Stimulated activated CD8-positive, alpha-beta memory T cell treated with anti-CD3 and anti-CD28 coated beads, Interleukin-15, amount 100 ng/mL, for 4 hours (primary cell): ENCODE measurements around the gene STH.
"Not testable (repeated sequence)": the region's sequence is repeated elsewhere in the genome, so short reads cannot be mapped to it uniquely, and the experiment has no call there.

Source experiments
- DNase-seq, 2 donors: peaks; one replicate each; pipeline ENCODE4 v3.0.0-alpha.2; 2020; ENCODE audit warnings: low read depth in 2 of 2

Gene STH

DNA sequence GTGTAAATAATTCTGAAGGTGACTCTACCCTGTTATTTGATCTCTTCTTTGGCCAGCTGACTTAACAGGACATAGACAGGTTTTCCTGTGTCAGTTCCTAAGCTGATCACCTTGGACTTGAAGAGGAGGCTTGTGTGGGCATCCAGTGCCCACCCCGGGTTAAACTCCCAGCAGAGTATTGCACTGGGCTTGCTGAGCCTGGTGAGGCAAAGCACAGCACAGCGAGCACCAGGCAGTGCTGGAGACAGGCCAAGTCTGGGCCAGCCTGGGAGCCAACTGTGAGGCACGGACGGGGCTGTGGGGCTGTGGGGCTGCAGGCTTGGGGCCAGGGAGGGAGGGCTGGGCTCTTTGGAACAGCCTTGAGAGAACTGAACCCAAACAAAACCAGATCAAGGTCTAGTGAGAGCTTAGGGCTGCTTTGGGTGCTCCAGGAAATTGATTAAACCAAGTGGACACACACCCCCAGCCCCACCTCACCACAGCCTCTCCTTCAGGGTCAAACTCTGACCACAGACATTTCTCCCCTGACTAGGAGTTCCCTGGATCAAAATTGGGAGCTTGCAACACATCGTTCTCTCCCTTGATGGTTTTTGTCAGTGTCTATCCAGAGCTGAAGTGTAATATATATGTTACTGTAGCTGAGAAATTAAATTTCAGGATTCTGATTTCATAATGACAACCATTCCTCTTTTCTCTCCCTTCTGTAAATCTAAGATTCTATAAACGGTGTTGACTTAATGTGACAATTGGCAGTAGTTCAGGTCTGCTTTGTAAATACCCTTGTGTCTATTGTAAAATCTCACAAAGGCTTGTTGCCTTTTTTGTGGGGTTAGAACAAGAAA is 5.1 kb downstream of the STH start:
- no peak for DNase-seq

DNA sequence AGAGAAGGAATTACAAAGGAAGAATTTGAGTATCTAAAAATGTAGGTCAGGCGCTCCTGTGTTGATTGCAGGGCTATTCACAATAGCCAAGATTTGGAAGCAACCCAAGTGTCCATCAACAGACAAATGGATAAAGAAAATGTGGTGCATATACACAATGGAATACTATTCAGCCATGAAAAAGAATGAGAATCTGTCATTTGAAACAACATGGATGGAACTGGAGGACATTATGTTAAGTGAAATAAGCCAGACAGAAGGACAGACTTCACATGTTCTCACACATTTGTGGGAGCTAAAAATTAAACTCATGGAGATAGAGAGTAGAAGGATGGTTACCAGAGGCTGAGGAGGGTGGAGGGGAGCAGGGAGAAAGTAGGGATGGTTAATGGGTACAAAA is 7.0 kb downstream of the STH start:
- not testable (repeated sequence) for DNase-seq

DNA sequence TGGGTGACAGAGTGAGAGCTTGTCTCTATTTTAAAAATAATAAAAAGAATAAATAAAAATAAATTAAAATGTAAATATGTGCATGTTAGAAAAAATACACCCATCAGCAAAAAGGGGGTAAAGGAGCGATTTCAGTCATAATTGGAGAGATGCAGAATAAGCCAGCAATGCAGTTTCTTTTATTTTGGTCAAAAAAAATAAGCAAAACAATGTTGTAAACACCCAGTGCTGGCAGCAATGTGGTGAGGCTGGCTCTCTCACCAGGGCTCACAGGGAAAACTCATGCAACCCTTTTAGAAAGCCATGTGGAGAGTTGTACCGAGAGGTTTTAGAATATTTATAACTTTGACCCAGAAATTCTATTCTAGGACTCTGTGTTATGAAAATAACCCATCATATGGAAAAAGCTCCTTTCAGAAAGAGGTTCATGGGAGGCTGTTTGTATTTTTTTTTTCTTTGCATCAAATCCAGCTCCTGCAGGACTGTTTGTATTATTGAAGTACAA is 8.5 kb downstream of the STH start:
- DNase-seq: no peak

DNA sequence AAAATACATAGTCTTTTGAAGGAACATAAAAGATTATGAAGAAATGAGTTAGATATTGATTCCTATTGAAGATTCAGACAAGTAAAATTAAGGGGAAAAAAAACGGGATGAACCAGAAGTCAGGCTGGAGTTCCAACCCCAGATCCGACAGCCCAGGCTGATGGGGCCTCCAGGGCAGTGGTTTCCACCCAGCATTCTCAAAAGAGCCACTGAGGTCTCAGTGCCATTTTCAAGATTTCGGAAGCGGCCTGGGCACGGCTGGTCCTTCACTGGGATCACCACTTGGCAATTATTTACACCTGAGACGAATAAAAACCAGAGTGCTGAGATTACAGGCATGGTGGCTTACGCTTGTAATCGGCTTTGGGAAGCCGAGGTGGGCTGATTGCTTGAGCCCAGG is 9.5 kb downstream of the STH start:
- no peak for DNase-seq

DNA sequence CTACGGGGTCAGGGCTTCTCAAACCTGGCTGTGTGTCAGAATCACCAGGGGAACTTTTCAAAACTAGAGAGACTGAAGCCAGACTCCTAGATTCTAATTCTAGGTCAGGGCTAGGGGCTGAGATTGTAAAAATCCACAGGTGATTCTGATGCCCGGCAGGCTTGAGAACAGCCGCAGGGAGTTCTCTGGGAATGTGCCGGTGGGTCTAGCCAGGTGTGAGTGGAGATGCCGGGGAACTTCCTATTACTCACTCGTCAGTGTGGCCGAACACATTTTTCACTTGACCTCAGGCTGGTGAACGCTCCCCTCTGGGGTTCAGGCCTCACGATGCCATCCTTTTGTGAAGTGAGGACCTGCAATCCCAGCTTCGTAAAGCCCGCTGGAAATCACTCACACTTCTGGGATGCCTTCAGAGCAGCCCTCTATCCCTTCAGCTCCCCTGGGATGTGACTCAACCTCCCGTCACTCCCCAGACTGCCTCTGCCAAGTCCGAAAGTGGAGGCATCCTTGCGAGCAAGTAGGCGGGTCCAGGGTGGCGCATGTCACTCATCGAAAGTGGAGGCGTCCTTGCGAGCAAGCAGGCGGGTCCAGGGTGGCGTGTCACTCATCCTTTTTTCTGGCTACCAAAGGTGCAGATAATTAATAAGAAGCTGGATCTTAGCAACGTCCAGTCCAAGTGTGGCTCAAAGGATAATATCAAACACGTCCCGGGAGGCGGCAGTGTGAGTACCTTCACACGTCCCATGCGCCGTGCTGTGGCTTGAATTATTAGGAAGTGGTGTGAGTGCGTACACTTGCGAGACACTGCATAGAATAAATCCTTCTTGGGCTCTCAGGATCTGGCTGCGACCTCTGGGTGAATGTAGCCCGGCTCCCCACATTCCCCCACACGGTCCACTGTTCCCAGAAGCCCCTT is 10.9 kb downstream of the STH start:
- no peak for DNase-seq

DNA sequence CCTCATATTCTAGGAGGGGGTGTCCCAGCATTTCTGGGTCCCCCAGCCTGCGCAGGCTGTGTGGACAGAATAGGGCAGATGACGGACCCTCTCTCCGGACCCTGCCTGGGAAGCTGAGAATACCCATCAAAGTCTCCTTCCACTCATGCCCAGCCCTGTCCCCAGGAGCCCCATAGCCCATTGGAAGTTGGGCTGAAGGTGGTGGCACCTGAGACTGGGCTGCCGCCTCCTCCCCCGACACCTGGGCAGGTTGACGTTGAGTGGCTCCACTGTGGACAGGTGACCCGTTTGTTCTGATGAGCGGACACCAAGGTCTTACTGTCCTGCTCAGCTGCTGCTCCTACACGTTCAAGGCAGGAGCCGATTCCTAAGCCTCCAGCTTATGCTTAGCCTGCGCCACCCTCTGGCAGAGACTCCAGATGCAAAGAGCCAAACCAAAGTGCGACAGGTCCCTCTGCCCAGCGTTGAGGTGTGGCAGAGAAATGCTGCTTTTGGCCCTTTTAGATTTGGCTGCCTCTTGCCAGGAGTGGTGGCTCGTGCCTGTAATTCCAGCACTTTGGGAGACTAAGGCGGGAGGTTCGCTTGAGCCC is 11.6 kb downstream of the STH start:
- DNase-seq: no peak

DNA sequence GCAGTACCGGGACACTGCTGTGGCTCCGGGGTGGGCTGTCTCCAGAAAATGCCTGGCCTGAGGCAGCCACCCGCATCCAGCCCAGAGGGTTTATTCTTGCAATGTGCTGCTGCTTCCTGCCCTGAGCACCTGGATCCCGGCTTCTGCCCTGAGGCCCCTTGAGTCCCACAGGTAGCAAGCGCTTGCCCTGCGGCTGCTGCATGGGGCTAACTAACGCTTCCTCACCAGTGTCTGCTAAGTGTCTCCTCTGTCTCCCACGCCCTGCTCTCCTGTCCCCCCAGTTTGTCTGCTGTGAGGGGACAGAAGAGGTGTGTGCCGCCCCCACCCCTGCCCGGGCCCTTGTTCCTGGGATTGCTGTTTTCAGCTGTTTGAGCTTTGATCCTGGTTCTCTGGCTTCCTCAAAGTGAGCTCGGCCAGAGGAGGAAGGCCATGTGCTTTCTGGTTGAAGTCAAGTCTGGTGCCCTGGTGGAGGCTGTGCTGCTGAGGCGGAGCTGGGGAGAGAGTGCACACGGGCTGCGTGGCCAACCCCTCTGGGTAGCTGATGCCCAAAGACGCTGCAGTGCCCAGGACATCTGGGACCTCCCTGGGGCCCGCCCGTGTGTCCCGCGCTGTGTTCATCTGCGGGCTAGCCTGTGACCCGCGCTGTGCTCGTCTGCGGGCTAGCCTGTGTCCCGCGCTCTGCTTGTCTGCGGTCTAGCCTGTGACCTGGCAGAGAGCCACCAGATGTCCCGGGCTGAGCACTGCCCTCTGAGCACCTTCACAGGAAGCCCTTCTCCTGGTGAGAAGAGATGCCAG is 12.9 kb downstream of the STH start:
- no peak for DNase-seq

DNA sequence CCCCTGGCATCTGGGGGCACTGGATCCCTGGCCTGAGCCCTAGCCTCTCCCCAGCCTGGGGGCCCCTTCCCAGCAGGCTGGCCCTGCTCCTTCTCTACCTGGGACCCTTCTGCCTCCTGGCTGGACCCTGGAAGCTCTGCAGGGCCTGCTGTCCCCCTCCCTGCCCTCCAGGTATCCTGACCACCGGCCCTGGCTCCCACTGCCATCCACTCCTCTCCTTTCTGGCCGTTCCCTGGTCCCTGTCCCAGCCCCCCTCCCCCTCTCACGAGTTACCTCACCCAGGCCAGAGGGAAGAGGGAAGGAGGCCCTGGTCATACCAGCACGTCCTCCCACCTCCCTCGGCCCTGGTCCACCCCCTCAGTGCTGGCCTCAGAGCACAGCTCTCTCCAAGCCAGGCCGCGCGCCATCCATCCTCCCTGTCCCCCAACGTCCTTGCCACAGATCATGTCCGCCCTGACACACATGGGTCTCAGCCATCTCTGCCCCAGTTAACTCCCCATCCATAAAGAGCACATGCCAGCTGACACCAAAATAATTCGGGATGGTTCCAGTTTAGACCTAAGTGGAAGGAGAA is 13.5 kb downstream of the STH start:
- no peak for DNase-seq

DNA sequence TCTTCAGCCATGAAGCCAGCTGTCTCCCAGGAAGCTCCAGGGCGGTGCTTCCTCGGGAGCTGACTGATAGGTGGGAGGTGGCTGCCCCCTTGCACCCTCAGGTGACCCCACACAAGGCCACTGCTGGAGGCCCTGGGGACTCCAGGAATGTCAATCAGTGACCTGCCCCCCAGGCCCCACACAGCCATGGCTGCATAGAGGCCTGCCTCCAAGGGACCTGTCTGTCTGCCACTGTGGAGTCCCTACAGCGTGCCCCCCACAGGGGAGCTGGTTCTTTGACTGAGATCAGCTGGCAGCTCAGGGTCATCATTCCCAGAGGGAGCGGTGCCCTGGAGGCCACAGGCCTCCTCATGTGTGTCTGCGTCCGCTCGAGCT is 14.1 kb downstream of the STH start:
- no peak for DNase-seq

DNA sequence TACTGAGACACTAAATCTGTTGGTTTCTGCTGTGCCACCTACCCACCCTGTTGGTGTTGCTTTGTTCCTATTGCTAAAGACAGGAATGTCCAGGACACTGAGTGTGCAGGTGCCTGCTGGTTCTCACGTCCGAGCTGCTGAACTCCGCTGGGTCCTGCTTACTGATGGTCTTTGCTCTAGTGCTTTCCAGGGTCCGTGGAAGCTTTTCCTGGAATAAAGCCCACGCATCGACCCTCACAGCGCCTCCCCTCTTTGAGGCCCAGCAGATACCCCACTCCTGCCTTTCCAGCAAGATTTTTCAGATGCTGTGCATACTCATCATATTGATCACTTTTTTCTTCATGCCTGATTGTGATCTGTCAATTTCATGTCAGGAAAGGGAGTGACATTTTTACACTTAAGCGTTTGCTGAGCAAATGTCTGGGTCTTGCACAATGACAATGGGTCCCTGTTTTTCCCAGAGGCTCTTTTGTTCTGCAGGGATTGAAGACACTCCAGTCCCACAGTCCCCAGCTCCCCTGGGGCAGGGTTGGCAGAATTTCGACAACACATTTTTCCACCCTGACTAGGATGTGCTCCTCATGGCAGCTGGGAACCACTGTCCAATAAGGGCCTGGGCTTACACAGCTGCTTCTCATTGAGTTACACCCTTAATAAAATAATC is 14.6 kb downstream of the STH start:
- DNase-seq: no peak

DNA sequence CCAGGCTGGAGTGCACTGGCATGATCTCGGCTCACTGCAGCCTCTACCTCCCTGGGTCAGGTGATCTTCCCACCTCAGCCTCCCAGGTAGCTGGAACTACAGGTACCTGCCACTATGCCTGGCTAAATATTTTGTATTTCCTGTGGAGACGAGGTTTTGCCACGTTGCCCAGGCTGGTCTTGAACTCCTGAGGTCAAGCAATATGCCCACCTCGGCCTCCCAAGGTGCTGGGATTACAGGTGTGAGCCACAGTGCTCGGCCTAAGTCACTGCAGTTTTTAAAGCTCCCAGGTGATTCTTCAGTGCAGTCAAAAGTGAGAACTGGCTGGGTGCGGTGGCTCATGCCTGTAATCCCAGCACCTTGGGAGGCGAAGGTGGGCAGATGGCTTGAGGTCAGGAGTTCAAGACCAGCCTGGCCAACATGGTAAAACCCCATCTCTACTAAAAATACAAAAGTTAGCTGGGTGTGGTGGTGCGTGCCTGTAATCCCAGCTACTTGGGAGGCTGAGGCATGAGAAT is 20.4 kb downstream of the STH start:
- not testable (repeated sequence) for DNase-seq

DNA sequence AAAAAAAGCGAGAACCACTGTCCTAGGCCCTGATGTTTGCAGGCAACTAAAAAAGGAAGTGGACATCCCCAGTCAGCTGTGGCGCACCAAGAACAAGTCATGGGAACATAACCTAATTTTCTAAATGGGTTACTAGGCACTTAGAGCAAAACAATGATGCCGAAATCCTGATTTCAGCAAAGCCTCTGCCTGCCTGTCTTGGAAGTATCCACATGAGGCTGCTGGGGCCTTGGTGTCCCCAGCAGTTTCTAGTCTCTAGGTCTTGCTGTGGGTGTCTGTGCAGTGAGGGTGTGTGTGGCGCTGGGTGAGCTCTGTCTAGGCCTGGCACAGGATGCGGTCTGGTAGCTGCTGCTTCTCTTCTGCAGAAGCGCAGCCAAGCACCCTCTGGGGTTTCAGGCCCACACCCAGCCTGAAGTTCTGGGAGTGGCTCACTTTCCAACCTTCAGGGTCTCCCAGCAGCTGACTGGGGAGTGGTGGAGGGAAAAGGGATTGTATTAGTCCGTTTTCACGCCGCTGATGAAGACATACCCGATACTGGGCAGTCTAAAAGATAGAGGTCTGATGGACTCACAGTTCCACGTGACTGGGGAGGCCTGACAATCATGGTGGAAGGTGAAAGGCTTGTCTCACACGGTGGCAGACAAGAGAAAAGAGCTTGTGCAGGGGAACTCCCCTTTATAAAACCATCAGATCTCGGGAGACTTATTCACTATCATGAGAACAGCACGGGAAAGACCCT is 21.1 kb downstream of the STH start:
- DNase-seq: peak; percentile 21 to 23

DNA sequence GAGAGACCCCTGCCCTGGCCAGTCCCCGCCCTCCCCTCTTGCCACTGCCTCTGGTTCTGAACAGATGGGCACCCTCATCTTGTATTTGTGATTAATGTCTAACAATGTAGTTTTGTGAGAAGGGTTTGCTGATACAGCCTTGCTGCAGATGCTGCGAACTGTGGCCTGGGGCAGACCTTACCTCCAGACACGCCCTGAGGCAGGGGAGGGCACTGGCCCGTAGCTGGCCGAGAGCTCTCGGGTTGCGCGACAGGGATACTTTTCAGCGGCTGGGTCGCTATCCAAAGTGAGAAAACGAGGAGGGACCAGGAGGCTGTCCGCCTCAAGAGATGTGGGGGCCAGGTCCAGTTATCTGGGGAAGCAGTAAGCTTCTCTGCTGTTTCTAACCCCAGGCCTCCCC is 21.9 kb downstream of the STH start:
- DNase-seq: no peak

DNA sequence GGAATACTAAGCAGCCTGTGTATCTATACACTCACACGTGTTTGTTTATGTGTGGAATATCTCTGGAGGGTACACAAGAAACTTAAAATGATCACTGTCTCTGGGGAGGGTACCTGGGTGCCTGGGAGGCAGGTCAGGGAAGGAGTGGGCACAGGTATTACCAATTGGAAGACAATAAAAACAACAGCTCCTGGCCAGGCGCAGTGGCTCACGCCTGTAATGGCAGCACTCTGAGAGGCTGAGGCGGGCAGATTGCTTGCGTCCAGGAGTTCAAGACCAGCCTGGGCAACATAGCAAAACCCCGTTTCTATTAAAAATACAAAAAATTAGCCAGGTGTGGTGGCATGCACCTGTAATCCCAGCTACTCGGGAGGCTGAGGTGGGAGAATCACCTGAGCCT is 24.3 kb downstream of the STH start:
- not testable (repeated sequence) for DNase-seq

DNA sequence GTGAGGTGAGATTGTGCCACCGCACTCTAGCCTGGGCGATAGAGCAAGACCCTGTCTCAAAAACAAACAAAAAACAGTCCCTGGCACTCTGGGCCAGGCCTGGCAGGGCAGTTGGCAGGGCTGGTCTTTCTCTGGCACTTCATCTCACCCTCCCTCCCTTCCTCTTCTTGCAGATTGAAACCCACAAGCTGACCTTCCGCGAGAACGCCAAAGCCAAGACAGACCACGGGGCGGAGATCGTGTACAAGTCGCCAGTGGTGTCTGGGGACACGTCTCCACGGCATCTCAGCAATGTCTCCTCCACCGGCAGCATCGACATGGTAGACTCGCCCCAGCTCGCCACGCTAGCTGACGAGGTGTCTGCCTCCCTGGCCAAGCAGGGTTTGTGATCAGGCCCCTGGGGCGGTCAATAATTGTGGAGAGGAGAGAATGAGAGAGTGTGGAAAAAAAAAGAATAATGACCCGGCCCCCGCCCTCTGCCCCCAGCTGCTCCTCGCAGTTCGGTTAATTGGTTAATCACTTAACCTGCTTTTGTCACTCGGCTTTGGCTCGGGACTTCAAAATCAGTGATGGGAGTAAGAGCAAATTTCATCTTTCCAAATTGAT is 24.8 kb downstream of the STH start:
- no peak for DNase-seq

DNA sequence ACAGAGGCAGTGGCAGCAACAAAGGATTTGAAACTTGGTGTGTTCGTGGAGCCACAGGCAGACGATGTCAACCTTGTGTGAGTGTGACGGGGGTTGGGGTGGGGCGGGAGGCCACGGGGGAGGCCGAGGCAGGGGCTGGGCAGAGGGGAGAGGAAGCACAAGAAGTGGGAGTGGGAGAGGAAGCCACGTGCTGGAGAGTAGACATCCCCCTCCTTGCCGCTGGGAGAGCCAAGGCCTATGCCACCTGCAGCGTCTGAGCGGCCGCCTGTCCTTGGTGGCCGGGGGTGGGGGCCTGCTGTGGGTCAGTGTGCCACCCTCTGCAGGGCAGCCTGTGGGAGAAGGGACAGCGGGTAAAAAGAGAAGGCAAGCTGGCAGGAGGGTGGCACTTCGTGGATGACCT is 25.5 kb downstream of the STH start:
- no peak for DNase-seq

DNA sequence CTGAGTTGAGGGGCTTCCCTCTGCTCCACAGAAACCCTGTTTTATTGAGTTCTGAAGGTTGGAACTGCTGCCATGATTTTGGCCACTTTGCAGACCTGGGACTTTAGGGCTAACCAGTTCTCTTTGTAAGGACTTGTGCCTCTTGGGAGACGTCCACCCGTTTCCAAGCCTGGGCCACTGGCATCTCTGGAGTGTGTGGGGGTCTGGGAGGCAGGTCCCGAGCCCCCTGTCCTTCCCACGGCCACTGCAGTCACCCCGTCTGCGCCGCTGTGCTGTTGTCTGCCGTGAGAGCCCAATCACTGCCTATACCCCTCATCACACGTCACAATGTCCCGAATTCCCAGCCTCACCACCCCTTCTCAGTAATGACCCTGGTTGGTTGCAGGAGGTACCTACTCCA is 26.0 kb downstream of the STH start:
- DNase-seq: no peak

DNA sequence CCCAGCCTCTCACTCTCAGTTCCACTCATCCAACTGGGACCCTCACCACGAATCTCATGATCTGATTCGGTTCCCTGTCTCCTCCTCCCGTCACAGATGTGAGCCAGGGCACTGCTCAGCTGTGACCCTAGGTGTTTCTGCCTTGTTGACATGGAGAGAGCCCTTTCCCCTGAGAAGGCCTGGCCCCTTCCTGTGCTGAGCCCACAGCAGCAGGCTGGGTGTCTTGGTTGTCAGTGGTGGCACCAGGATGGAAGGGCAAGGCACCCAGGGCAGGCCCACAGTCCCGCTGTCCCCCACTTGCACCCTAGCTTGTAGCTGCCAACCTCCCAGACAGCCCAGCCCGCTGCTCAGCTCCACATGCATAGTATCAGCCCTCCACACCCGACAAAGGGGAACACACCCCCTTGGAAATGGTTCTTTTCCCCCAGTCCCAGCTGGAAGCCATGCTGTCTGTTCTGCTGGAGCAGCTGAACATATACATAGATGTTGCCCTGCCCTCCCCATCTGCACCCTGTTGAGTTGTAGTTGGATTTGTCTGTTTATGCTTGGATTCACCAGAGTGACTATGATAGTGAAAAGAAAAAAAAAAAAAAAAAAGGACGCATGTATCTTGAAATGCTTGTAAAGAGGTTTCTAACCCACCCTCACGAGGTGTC is 26.6 kb downstream of the STH start:
- DNase-seq: no peak
